Dermis blood vessel endothelial cell (primary cell): Measurements from ENCODE around the gene CNKSR3. TPM values are rescaled to one million over a fixed set of nuclear protein-coding genes. Genes with fewer than 3 reads are reported as not detected.
A peak's percentile ranks its signal among the peaks of the same experiment; 100 is the strongest.
"Not testable (repeated sequence)": the region's sequence is repeated elsewhere in the genome, so short reads cannot be mapped to it uniquely, and the experiment has no call there.

ENCODE experiments used
- DNase-seq: peaks from one replicate; pipeline ENCODE4 v3.0.0; 2010
- total RNA-seq: library from RNA; depleted of rRNA; stranded (reverse); fragments of >200 nt; gene quantifications from 2 replicates; pipeline ENCODE4 v1.2.3, GENCODE V29; 2014

The CNKSR3 gene
- total RNA-seq, 1 donor from 2014 or later = 12.1 TPM

- no peak for DNase-seq
Observed at GRCh38 chr6:154526996-154527395, 16.5 kb upstream of the CNKSR3 start.

- no peak for DNase-seq
Observed at GRCh38 chr6:154522576-154522975, 12.1 kb upstream of the CNKSR3 start.

- no peak for DNase-seq
Observed at GRCh38 chr6:154521412-154521811, 10.9 kb upstream of the CNKSR3 start.

- no peak for DNase-seq
Observed at GRCh38 chr6:154520280-154520679, 9.8 kb upstream of the CNKSR3 start.

GRCh38 chr6:154518396-154518795 lies 7.9 kb upstream of the CNKSR3 start:
- no peak for DNase-seq

- DNase-seq = no peak
Observed at GRCh38 chr6:154516276-154516675, 5.8 kb upstream of the CNKSR3 start.

- DNase-seq = peak; percentile 86
Observed at GRCh38 chr6:154515826-154516225, 5.3 kb upstream of the CNKSR3 start.

GRCh38 chr6:154515076-154515475 lies 4.6 kb upstream of the CNKSR3 start:
- DNase-seq = not testable (repeated sequence)

- no peak for DNase-seq
Observed at GRCh38 chr6:154514481-154514880, 4.0 kb upstream of the CNKSR3 start.

GRCh38 chr6:154513601-154514320 lies 3.3 kb upstream of the CNKSR3 start:
- DNase-seq = no peak

GRCh38 chr6:154512201-154512600 lies 1.7 kb upstream of the CNKSR3 start:
- no peak for DNase-seq

- no peak for DNase-seq
Observed at GRCh38 chr6:154511791-154512190, 1.3 kb upstream of the CNKSR3 start.

GRCh38 chr6:154509421-154510143 lies 903 bp downstream of the CNKSR3 start:
- peak; percentile 52 for DNase-seq

GRCh38 chr6:154508573-154509375 lies 1.7 kb downstream of the CNKSR3 start:
- DNase-seq = peak; percentile 74

GRCh38 chr6:154506991-154507898 lies 3.2 kb downstream of the CNKSR3 start:
- no peak for DNase-seq

GRCh38 chr6:154506582-154506981 lies 3.9 kb downstream of the CNKSR3 start:
- DNase-seq = no peak

GRCh38 chr6:154506108-154506507 lies 4.4 kb downstream of the CNKSR3 start:
- no peak for DNase-seq

GRCh38 chr6:154504865-154505449 lies 5.5 kb downstream of the CNKSR3 start:
- no peak for DNase-seq

- no peak for DNase-seq
Observed at GRCh38 chr6:154504102-154504501, 6.4 kb downstream of the CNKSR3 start.

- no peak for DNase-seq
Observed at GRCh38 chr6:154503658-154504057, 6.8 kb downstream of the CNKSR3 start.

GRCh38 chr6:154502553-154502952 lies 7.9 kb downstream of the CNKSR3 start:
- DNase-seq = no peak

GRCh38 chr6:154501578-154501868 lies 9.0 kb downstream of the CNKSR3 start:
- DNase-seq = no peak
